ENCODE data around the gene BAIAP2.

DNA sequence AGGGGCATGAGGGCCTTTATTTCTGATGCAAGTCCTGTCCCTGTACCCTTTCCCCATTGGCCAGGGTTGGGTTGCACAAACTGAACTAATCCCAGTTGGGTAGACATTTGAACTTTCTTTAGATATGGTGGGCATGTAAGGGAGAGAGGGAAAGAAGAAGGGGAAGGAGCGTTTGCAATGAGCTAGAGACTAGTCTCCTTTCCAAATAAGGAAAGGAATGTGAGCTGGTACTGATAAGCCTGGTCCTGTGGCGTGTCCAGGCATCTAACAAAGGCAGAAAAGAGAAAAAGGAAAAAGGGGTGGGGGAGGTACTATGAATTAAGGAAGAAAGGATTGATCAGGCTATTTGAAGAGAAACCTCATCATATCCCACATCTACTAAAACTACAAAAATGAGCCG, 23.0 kb upstream of the BAIAP2 start:
- TF ChIP-seq, protein P1, sequence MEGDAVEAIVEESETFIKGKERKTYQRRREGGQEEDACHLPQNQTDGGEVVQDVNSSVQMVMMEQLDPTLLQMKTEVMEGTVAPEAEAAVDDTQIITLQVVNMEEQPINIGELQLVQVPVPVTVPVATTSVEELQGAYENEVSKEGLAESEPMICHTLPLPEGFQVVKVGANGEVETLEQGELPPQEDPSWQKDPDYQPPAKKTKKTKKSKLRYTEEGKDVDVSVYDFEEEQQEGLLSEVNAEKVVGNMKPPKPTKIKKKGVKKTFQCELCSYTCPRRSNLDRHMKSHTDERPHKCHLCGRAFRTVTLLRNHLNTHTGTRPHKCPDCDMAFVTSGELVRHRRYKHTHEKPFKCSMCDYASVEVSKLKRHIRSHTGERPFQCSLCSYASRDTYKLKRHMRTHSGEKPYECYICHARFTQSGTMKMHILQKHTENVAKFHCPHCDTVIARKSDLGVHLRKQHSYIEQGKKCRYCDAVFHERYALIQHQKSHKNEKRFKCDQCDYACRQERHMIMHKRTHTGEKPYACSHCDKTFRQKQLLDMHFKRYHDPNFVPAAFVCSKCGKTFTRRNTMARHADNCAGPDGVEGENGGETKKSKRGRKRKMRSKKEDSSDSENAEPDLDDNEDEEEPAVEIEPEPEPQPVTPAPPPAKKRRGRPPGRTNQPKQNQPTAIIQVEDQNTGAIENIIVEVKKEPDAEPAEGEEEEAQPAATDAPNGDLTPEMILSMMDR (IDR thresholded peaks at IDR 0.05; ENCODE audit: insufficient read depth, low read depth, low read length): no peak
- TF ChIP-seq EZH2 (IDR thresholded peaks at IDR 0.05; ENCODE audit: insufficient read depth, low read length): no peak
